Measurements from ENCODE around the gene PRRT1.
A peak's percentile ranks its signal among the peaks of the same experiment; 100 is the strongest.

Gene PRRT1

GRCh38 chr6:32177183-32177787 is 25.5 kb upstream of the PRRT1 start:
- intact Hi-C loops (cut with DNase I; ENCODE audit: low total_unique reads): no loop called here
- TF ChIP-seq CTCF (IDR thresholded peaks at IDR 0.05): no peak

DNA sequence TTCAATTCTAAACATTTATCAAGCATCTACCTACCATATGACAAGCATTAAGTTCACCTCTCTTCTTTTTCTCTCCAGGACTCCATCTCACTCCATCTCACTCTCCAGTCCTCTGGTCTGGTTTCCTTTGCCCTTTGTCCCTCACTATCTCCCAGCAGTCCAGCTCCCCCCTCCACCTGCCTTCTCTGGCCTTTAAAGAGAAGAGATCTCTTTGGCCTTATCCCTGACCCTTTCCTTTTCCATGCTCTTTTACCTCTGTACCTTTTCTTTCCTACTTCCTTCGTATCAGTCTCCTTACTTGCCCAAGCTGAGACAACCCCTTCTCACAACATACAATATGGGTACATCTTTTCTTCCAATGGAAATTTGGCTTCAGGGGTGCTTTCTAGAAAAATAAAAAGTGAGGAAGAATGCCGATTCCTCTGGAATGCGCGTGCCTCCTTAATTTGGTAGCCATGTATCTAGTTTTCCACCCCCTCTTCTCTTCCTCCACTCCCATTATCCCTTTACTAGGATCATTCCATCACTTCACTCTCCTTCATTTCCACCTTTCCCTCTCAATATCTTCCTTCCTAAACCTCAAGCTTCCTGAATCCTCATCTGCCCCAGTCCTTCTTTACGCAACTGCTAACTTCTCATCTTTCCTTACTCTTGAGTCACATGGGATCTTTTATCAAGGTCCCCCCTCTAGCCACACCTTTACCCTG is 24.9 kb upstream of the PRRT1 start:
- Histone ChIP-seq H3K4me1 (peaks cover 0 to 54% (median 37%) of the 10 kb centered on the region in 4 donors), H3K27me3 (no peaks in the 10 kb centered on the region), H3K9me3 (no peaks in the 10 kb centered on the region), H3K36me3 (peaks cover 8 to 22% (median 19%) of the 10 kb centered on the region in 3 donors), H3K27ac (peak overlapping the region; percentile 95 to 96), H3K4me3 (peak overlapping the region; percentile 80 to 95)
- no peak for DNase-seq
- intact Hi-C loops (cut with DNase I; ENCODE audit: low total_unique reads): no loop called here
- TF ChIP-seq CTCF (IDR thresholded peaks at IDR 0.05): no peak

More at GRCh38 chr6:32177183-32177787, 25.5 kb upstream of the PRRT1 start:
- Histone ChIP-seq H3K36me3 (peaks cover 8 to 28% (median 19%) of the 10 kb centered on the region in 3 donors), H3K27ac (peak overlapping the region; percentile 95 to 96), H3K9me3 (no peaks in the 10 kb centered on the region), H3K4me1 (peaks cover 0 to 54% (median 39%) of the 10 kb centered on the region in 4 donors), H3K4me3 (peak overlapping the region; percentile 80 to 95), H3K27me3 (no peaks in the 10 kb centered on the region)
- no peak for DNase-seq

DNA sequence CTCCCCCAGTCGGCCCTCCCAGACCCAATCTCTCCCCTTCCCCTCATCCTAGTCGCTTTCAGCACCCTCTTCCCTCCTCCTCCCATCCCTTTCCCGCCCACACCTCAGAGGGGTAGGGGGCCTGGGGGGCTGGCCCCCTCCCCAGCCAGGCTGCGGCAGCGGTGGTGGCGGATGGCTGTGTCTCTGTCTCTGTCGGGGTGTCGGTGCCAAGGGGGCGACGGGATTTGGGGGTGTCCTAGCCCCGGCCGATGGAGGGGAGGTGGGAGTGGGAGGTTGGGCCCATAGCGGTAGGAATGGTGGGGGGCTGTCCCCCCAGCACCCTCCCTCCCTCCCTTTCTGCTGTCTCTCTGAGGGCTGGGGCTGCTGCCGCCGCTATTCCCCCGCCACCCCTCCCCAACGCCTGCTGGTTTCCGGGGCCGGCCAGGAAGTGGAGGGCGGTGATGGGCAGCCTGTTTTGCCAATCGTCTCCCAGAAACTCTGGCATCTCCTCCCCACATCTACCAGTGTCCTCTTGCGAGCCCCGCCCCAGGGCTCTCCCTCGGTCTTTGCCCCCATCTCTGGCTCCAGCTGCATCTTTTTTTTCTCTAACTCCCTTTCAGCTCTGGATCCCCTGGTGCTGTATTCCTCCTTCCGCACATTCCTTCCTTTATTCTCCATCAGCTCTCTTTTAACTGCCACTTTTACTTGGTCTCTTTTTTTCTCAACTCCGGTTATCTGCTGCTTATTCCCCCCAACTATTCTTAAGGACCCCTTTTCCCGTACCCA is 24.2 kb upstream of the PRRT1 start, which contains the start of gene AGPAT1:
AGPAT1 (minus strand) TSS at position 374 of the 765 bp plus-strand sequence. CDS start 4,588 bp downstream, outside the sequence.
- H3K36me3 ChIP-seq: peaks cover 3 to 20% (median 15%) of the 10 kb centered on the region in 3 donors
- peak within 1 kb of the TSS; percentile 80 to 95 for H3K4me3 ChIP-seq
- peak within 1 kb of the TSS; percentile 95 to 96 for H3K27ac ChIP-seq
- H3K4me1 ChIP-seq: peaks cover 0 to 49% (median 36%) of the 10 kb centered on the region in 4 donors
- TF ChIP-seq CTCF (IDR thresholded peaks at IDR 0.05): no peak
- DNase-seq: peak; percentile 96 to 99
- H3K9me3 ChIP-seq: no peaks in the 10 kb centered on the region
- intact Hi-C loops (cut with DNase I; ENCODE audit: low total_unique reads): loop anchor here (2.0 kb wide), 1 partner anchor 19 kb away; no protein-coding TSS in a partner anchor
- H3K27me3 ChIP-seq: no peaks in the 10 kb centered on the region

DNA sequence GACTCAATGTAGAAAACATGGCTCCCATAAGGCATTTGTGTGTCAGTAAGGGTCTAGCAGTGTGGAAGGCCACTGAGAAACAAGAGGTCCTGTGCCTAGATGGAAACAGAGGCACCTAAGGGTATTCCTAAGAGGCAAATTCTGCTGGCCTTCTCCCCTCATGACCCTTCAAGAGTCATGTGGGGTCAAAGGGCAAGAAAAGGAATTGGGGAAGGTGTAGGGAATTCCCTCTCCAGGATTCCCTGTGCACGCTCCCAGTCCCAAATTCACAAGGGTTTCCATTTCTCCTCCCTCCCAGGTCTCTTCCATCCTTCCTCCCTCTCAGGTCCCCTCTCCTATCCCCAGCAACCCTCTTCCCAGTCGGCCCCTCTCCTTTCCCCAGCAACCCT is 23.6 kb upstream of the PRRT1 start:
- no peak for TF ChIP-seq CTCF (IDR thresholded peaks at IDR 0.05)
- H3K9me3 ChIP-seq: no peaks in the 10 kb centered on the region
- H3K36me3 ChIP-seq: peaks cover 6 to 20% (median 15%) of the 10 kb centered on the region in 3 donors
- DNase-seq: no peak
- peak overlapping the region; percentile 80 to 95 for H3K4me3 ChIP-seq
- H3K27me3 ChIP-seq: no peaks in the 10 kb centered on the region
- intact Hi-C loops (cut with DNase I; ENCODE audit: low total_unique reads): loop anchor here (2.0 kb wide), 1 partner anchor 19 kb away; no protein-coding TSS in a partner anchor
- peak overlapping the region; percentile 95 to 96 for H3K27ac ChIP-seq
- H3K4me1 ChIP-seq: peaks cover 0 to 46% (median 36%) of the 10 kb centered on the region in 4 donors

- no peak overlapping the region for H3K27ac ChIP-seq
- intact Hi-C loops (cut with DNase I; ENCODE audit: low total_unique reads): loop anchor here (2.0 kb wide), 1 partner anchor 18 kb away; no protein-coding TSS in a partner anchor
- TF ChIP-seq CTCF (IDR thresholded peaks at IDR 0.05): no peak
- H3K27me3 ChIP-seq: no peaks in the 10 kb centered on the region
- no peaks in the 10 kb centered on the region for H3K9me3 ChIP-seq
- peaks cover 13 to 21% (median 16%) of the 10 kb centered on the region in 3 donors for H3K36me3 ChIP-seq
- DNase-seq: no peak
- H3K4me1 ChIP-seq: peaks cover 0 to 37% (median 28%) of the 10 kb centered on the region in 4 donors
- H3K4me3 ChIP-seq: no peak overlapping the region
These were observed 22.7 kb upstream of the PRRT1 start for GRCh38 chr6:32174416-32174815.

All from tibial artery (tissue), 4 donors.